Ovary (tissue), 9 donors: ENCODE data around the gene PSMB3. TPM values are rescaled to one million over a fixed set of nuclear protein-coding genes. Genes with fewer than 3 reads are reported as not detected.

Experiments used
- DNase-seq, 5 donors: peaks; one replicate each; pipeline ENCODE4 v3.0.0-alpha.2; 2019 to 2020
- H3K27ac ChIP-seq, 2 donors: fragments of 200-600 bp; one replicate each; pipeline versions ENCODE4 v1.5.1 to v1.8.0; 2019 to 2022
- H3K27me3 ChIP-seq: fragments of 200-600 bp; one replicate; pipeline ENCODE4 v1.8.0; 2022
- H3K36me3 ChIP-seq: fragments of 200-600 bp; sonication (generic); one replicate; pipeline ENCODE4 v1.5.1; 2019
- H3K4me1 ChIP-seq: one replicate; pipeline ENCODE4 v1.8.1; 2013; ENCODE audit warnings: mild to moderate bottlenecking, moderate library complexity; ENCODE audit not compliant: insufficient read depth
- H3K4me3 ChIP-seq: fragments of 200-600 bp; sonication (generic); one replicate; pipeline ENCODE4 v1.5.1; 2017
- H3K9me3 ChIP-seq, 2 donors: fragments of 200-600 bp in 1 of 2; sonication (generic) in 1 of 2; one replicate each; pipeline versions ENCODE4 v1.5.1 to v1.8.1; 2013 to 2019; ENCODE audit warnings: mild to moderate bottlenecking in 1 of 2, moderate library complexity in 1 of 2
- CTCF ChIP-seq, 3 donors: fragments of 450-650 bp in 2 of 3; fragments of 200-600 bp in 1 of 3; IDR thresholded peaks; one replicate each; pipeline versions ENCODE4 v1.5.1 to v1.8.0; 2016 to 2022; ENCODE audit warnings: antibody characterized with exemption in 3 of 3, mild to moderate bottlenecking in 1 of 3
- EP300 ChIP-seq: sonication (generic); formaldehyde crosslinking; IDR thresholded peaks from one replicate; pipeline ENCODE4 v1.6.1; 2017; ENCODE audit warnings: antibody characterized with exemption
- POLR2A ChIP-seq: fragments of 450-650 bp; IDR thresholded peaks from one replicate; pipeline ENCODE4 v1.6.1; 2017; ENCODE audit warnings: antibody characterized with exemption, mild to moderate bottlenecking, moderate library complexity
- WGBS, 3 donors: extraction: QIAGEN DNeasy Blood & Tissue Kit in 1 of 3; methylation state at CpG; one replicate each; pipeline versions ENCODE4 v1.1.5 to v1.1.7; 2013 to 2017; 5-methylcytosine and 5-hydroxymethylcytosine counted together
- intact Hi-C, 4 donors: fragments of 100-400 bp; cut with DNase I; formaldehyde crosslinking; loops; one replicate each; pipeline versions ENCODE4 v1.11.0 to v1.15.1; 2022 to 2023
- polyA plus RNA-seq, 2 donors: library from polyadenylated mRNA; stranded (reverse); fragments of 200-250 nt in 1 of 2; fragments of 350-450 nt in 1 of 2; fragmentation: Illumina TruSeq in 1 of 2; extraction: RNeasy Lipid Tissue Mini Kit (QIAGEN cat#74804) in 1 of 2; gene quantifications; one replicate each; pipeline ENCODE4 v1.2.3, GENCODE V29; 2013 to 2014
- total RNA-seq, 7 donors: library from RNA; depleted of rRNA in 2 of 7; stranded (reverse); fragments of >200 nt in 2 of 7; fragmentation: NEBNext Ultra II Directional in 3 of 7; extraction: Animal tissue kit (Norgen Biotek cat#: 25700) in 3 of 7; gene quantifications; one replicate each; pipeline versions ENCODE4 v1.1.0 to v1.2.4, GENCODE V29; 2016 to 2023
- donor health status: DM: no; HTN: no; CAD: no; lungs with moderate emphysema.
- donor health status: DM: no; HTN: no; CAD: no.
- donor health status: Bipolar disorder and iron deficiency.
- donor health status: DM: yes; HTN: yes; CAD: no.
- donor health status: DM: no; HTN: no; CAD: no.
- donor health status: DM: yes; HTN: yes; CAD: no.

The PSMB3 gene
- total and polyA plus RNA-seq, 9 donors, result 77.0 to 145 (median 103) TPM

- WGBS, 3 donors, result 72 to 79% (median 78%) methylated on average over 4 of the region's 4 CpGs
- intact Hi-C loops, result no loop called here
- no peaks in the 10 kb centered on the region for H3K36me3 ChIP-seq
- no peaks in the 10 kb centered on the region for H3K27me3 ChIP-seq
- no peak overlapping the region for H3K27ac ChIP-seq
- H3K4me3 ChIP-seq, result no peak overlapping the region
- no peaks in the 10 kb centered on the region for H3K9me3 ChIP-seq
- TF ChIP-seq EP300, result no peak
- TF ChIP-seq POLR2A, result no peak
- no peak for TF ChIP-seq CTCF (IDR thresholded peaks at IDR 0.05)
- DNase-seq, result peak in 1 of 5 donors; percentile 29
- H3K4me1 ChIP-seq, result peaks cover 21% of the 10 kb centered on the region
Observed at GRCh38 chr17:38743556-38744171, 8.9 kb upstream of the PSMB3 start.

- intact Hi-C loops, result no loop called here
- Histone ChIP-seq H3K36me3 (no peaks in the 10 kb centered on the region), H3K9me3 (no peaks in the 10 kb centered on the region), H3K27ac (no peak overlapping the region), H3K4me1 (peaks cover 21% of the 10 kb centered on the region), H3K4me3 (no peak overlapping the region), H3K27me3 (no peaks in the 10 kb centered on the region)
- WGBS, 3 donors, result 44 to 58% (median 47%) methylated on average over 4 of the region's 4 CpGs
- peak in 3 of 5 donors; percentile 39 to 66 (median 58) for DNase-seq
- TF ChIP-seq EP300, result no peak
Observed at GRCh38 chr17:38745545-38745944, 7.0 kb upstream of the PSMB3 start.

GRCh38 chr17:38746004-38746848, 6.3 kb upstream of the PSMB3 start:
- H3K9me3 ChIP-seq, result no peaks in the 10 kb centered on the region
- peak in 1 of 5 donors; percentile 37 for DNase-seq
- WGBS, 3 donors, result 35 to 37% (median 36%) methylated on average over 8 of the region's 8 CpGs
- TF ChIP-seq POLR2A (no peak), EP300 (no peak)
- no peak overlapping the region for H3K27ac ChIP-seq
- peaks cover 21% of the 10 kb centered on the region for H3K4me1 ChIP-seq
- H3K36me3 ChIP-seq, result no peaks in the 10 kb centered on the region
- H3K27me3 ChIP-seq, result no peaks in the 10 kb centered on the region
- intact Hi-C loops, result no loop called here
- H3K4me3 ChIP-seq, result no peak overlapping the region

- intact Hi-C loops, result no loop called here
- Histone ChIP-seq H3K36me3 (no peaks in the 10 kb centered on the region), H3K4me3 (peak overlapping the region; percentile 68), H3K27ac (no peak overlapping the region), H3K27me3 (no peaks in the 10 kb centered on the region), H3K4me1 (peaks cover 19% of the 10 kb centered on the region), H3K9me3 (no peaks in the 10 kb centered on the region)
- TF ChIP-seq CTCF (IDR thresholded peaks at IDR 0.05) (no peak), POLR2A (no peak), EP300 (no peak)
- WGBS, 3 donors, result 1 to 6% (median 4%) methylated on average over 16 to 21 of the region's 21 CpGs
- DNase-seq, result peak in 2 of 5 donors; percentile 42 to 65
Observed at GRCh38 chr17:38746849-38747462, 5.6 kb upstream of the PSMB3 start.

DNA sequence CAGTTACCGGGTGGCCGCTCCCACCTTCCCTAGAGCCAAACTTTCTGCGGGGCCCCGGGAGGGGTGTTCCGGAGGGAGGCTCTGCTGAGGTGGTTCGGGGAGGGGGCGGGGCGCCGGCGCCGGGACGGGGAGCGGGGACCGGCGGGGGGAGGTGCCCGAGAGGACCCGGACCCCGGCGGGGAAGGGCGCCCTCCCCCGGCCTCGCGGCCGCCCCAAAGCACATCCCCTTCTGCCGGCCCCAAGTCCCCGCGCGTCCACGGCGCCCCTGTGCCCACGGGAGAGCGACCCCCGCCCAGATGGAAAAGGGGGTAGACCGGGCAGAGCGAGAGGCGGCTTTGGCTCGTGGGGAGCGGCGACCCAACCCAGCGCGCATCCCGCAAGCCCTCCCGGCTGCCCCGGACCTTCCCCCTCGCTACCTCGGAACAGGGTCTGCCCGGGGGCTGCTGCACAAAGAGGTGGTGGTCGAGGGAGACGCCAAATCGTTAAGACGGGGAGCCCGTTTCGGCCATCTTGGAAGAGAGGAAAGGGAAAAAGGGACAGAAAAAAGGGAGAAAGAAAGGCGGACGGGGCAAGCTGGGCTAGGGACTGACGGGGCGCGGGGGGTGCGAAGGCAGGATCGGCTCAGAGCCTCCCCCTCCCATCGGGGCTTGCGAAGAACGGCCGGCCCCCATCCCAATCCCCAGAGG, 4.9 kb upstream of the PSMB3 start:
- DNase-seq, result peak; percentile 74 to 81 (median 77)
- WGBS, 3 donors, result 1% methylated on average over 40 to 64 of the region's 64 CpGs
- Histone ChIP-seq H3K36me3 (no peaks in the 10 kb centered on the region), H3K4me3 (peak overlapping the region; percentile 68), H3K27me3 (no peaks in the 10 kb centered on the region), H3K9me3 (no peaks in the 10 kb centered on the region), H3K4me1 (peaks cover 12% of the 10 kb centered on the region), H3K27ac (peak overlapping the region; percentile 6 to 50)
- TF ChIP-seq POLR2A, result peak; percentile 11
- TF ChIP-seq EP300, result no peak
- intact Hi-C loops, result no loop called here
